Body of pancreas (tissue), 4 donors: ENCODE data around the gene MRPS18A.

Experiments used
- CTCF ChIP-seq, 7 experiments: fragments of 450-650 bp in 4 of 7; fragments of 200-600 bp in 3 of 7; sonication (generic) in 3 of 7; IDR thresholded peaks; one replicate each; pipeline ENCODE4 v1.5.1; 2016 to 2019; ENCODE audit warnings: antibody characterized with exemption in 7 of 7
- POLR2A ChIP-seq, 3 donors: fragments of 450-650 bp; IDR thresholded peaks; one replicate each; pipeline ENCODE4 v1.6.1; 2016; ENCODE audit warnings: antibody characterized with exemption in 3 of 3, mild to moderate bottlenecking in 2 of 3

- no peak for TF ChIP-seq CTCF (IDR thresholded peaks at IDR 0.05)
- no peak for TF ChIP-seq POLR2A (IDR thresholded peaks at IDR 0.05)
Observed at GRCh38 chr6:43710576-43710975, 23.0 kb upstream of the MRPS18A start.
